ENCODE measurements around the gene RER1.

The RER1 gene

GRCh38 chr1:2446861-2447260, 55.2 kb downstream of the RER1 start:
- DNase-seq (ENCODE audit: low read depth), result no peak

- no peak for DNase-seq (ENCODE audit: low read depth)
Observed at GRCh38 chr1:2447276-2448097, 55.8 kb downstream of the RER1 start.

GRCh38 chr1:2448098-2448445, 56.4 kb downstream of the RER1 start:
- no peak for DNase-seq (ENCODE audit: low read depth)

DNA sequence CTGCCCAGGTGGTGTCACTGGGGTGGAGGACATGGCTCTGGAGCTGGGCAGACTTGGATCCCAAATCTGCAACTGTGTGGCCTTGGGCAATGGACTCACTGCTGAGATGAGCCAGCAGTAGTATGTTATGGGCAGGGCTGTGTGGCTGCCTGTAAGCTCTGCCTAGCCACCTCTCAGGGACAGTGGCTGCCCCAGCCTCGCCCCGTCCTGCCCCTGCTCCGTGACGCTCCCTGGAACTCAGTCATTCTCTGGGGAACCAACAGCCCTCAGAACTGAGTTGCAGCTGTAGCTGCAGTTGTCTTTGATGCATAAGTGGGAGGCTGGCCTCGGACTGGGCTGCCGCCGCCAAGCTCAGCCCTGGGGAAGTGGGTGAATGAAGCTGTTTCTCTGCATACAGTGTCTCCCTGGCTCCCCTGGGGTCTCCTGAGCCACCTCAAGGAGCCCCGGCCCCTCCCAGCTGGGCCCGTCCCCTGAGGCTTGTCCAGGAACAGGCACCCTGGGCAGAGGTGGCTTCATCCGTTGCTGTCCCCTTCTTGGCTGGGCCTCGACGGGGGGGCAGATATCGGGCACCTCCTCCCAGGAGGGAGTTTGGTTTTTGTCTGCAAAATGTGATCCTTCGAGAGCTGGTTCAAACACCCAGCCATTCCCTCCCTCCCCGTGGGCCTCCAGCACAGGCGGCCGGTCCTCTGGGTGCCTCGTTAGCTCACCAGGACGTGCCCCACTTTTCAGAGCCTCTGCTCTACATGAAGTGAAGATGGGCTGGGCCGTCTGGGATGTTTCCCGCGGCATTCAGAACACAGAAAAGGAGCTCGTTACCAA, 58.2 kb downstream of the RER1 start:
- DNase-seq (ENCODE audit: low read depth), result no peak

- peak; percentile 54 for DNase-seq (ENCODE audit: low read depth)
Observed at GRCh38 chr1:2451741-2452140, 60.1 kb downstream of the RER1 start.

- no peak for DNase-seq (ENCODE audit: low read depth)
Observed at GRCh38 chr1:2452201-2452931, 60.7 kb downstream of the RER1 start.

DNA sequence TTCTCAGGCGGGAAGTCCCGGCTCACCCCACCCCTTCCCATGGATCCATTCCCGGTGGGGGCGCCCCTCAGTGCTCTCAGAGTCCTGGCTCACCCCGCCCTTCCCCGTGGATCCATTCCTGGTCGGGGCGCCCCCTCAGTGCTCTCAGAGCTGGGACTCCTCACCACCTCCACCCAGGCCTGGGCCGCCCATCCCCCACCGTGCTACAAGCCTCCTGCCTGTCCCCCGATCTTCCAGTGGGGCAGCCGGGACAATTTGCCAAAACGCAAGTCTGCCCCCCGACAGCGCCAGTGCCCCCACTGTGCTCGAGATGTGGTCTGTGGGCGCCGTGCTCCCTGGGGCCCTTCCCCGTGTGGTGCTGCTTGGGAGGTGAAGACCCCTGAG, 61.3 kb downstream of the RER1 start:
- DNase-seq (ENCODE audit: low read depth), result no peak

- no peak for DNase-seq (ENCODE audit: low read depth)
Observed at GRCh38 chr1:2454227-2454626, 62.6 kb downstream of the RER1 start.

Data from GM04504 (cell line).